Mesothelial cell of epicardium (in vitro differentiated cells): ENCODE results near the gene ZNF408. TPM values are rescaled to one million over a fixed set of nuclear protein-coding genes. Genes with fewer than 3 reads are reported as not detected.

ENCODE experiments used
- DNase-seq, 2 experiments: peaks; one replicate each; pipeline ENCODE4 v3.0.0; 2021; ENCODE audit warnings: low spot score in 2 of 2; ENCODE audit not compliant: unreplicated experiment in 2 of 2
- H3K27ac Mint-ChIP-seq: 2 replicates; pipeline ENCODE4 v1.8.0; 2021; ENCODE audit warnings: mixed read lengths
- H3K27me3 Mint-ChIP-seq: 2 replicates; pipeline ENCODE4 v1.8.0; 2021; ENCODE audit warnings: low read depth, mixed read lengths
- H3K36me3 Mint-ChIP-seq: 2 replicates; pipeline ENCODE4 v1.8.0; 2021; ENCODE audit warnings: mixed read lengths
- H3K4me1 Mint-ChIP-seq: 2 replicates; pipeline ENCODE4 v1.8.0; 2021; ENCODE audit warnings: mixed read lengths
- H3K4me3 Mint-ChIP-seq: 2 replicates; pipeline ENCODE4 v1.8.0; 2021; ENCODE audit warnings: mild to moderate bottlenecking, moderate library complexity, mixed read lengths
- H3K9me3 Mint-ChIP-seq: 2 replicates; pipeline ENCODE4 v1.8.0; 2021; ENCODE audit warnings: mixed read lengths
- CTCF ChIP-seq: fragments of 200-600 bp; sonication (generic); IDR thresholded peaks from one replicate; pipeline ENCODE4 v1.5.0; 2021; ENCODE audit warnings: antibody characterized with exemption; ENCODE audit not compliant: unreplicated experiment
- total RNA-seq: library from RNA; stranded (reverse); gene quantifications from 3 replicates; pipeline ENCODE4 v1.2.1, GENCODE V29; 2021

Gene ZNF408
- total RNA-seq, 1 donor from 2014 or later: 16.2 TPM

- Mint-ChIP-seq H3K36me3 (peaks cover 13% of the 10 kb centered on the region), H3K4me1 (peaks cover 17% of the 10 kb centered on the region), H3K27ac (no peak overlapping the region), H3K9me3 (no peaks in the 10 kb centered on the region), H3K4me3 (no peak overlapping the region), H3K27me3 (no peaks in the 10 kb centered on the region)
- no peak for TF ChIP-seq CTCF
- no peak for DNase-seq
These were observed 24.2 kb upstream of the ZNF408 start for GRCh38 chr11:46676436-46677158.

GRCh38 chr11:46677169-46677568 lies 23.7 kb upstream of the ZNF408 start:
- H3K27ac Mint-ChIP-seq: no peak overlapping the region
- no peaks in the 10 kb centered on the region for H3K9me3 Mint-ChIP-seq
- peaks cover 17% of the 10 kb centered on the region for H3K4me1 Mint-ChIP-seq
- H3K36me3 Mint-ChIP-seq: peaks cover 11% of the 10 kb centered on the region
- H3K4me3 Mint-ChIP-seq: no peak overlapping the region
- no peaks in the 10 kb centered on the region for H3K27me3 Mint-ChIP-seq
- no peak for TF ChIP-seq CTCF
- DNase-seq: no peak

- no peaks in the 10 kb centered on the region for H3K9me3 Mint-ChIP-seq
- H3K27ac Mint-ChIP-seq: no peak overlapping the region
- H3K36me3 Mint-ChIP-seq: peaks cover 7% of the 10 kb centered on the region
- H3K4me1 Mint-ChIP-seq: peaks cover 17% of the 10 kb centered on the region
- H3K27me3 Mint-ChIP-seq: no peaks in the 10 kb centered on the region
- DNase-seq: no peak
- H3K4me3 Mint-ChIP-seq: no peak overlapping the region
- no peak for TF ChIP-seq CTCF
These were observed 22.7 kb upstream of the ZNF408 start for GRCh38 chr11:46677991-46678740.

GRCh38 chr11:46678741-46679130 lies 22.1 kb upstream of the ZNF408 start:
- peaks cover 7% of the 10 kb centered on the region for H3K36me3 Mint-ChIP-seq
- no peak for DNase-seq
- no peak overlapping the region for H3K4me3 Mint-ChIP-seq
- no peaks in the 10 kb centered on the region for H3K27me3 Mint-ChIP-seq
- peaks cover 17% of the 10 kb centered on the region for H3K4me1 Mint-ChIP-seq
- TF ChIP-seq CTCF: no peak
- H3K9me3 Mint-ChIP-seq: no peaks in the 10 kb centered on the region
- no peak overlapping the region for H3K27ac Mint-ChIP-seq

- H3K36me3 Mint-ChIP-seq: peaks cover 7% of the 10 kb centered on the region
- H3K4me1 Mint-ChIP-seq: peaks cover 14% of the 10 kb centered on the region
- no peak for DNase-seq
- H3K27me3 Mint-ChIP-seq: no peaks in the 10 kb centered on the region
- TF ChIP-seq CTCF: no peak
- no peak overlapping the region for H3K27ac Mint-ChIP-seq
- no peaks in the 10 kb centered on the region for H3K9me3 Mint-ChIP-seq
- no peak overlapping the region for H3K4me3 Mint-ChIP-seq
These were observed 21.3 kb upstream of the ZNF408 start for GRCh38 chr11:46679241-46680163.
